CD4-positive, alpha-beta T cell (primary cell): ENCODE measurements around the gene AGBL4. TPM values are rescaled to one million over a fixed set of nuclear protein-coding genes. Genes with fewer than 3 reads are reported as not detected.

Source experiments
- ATAC-seq: fragments of 200-7000 bp; cut with Tn5 transposase; one replicate; pipeline ENCODE4 v1.10.0; 2022; ENCODE audit warnings: mild to moderate bottlenecking; ENCODE audit not compliant: poor library complexity
- CTCF ChIA-PET: fragments of 350-600 bp; sonication (Branson Sonifier 250); formaldehyde crosslinking; loops from one replicate; lab custom pipeline; 2021; ENCODE audit warnings: antibody characterized with exemption, inconsistent platforms; lab: Charles Lee
- POLR2A ChIA-PET: fragments of 350-600 bp; sonication (Branson Sonifier 250); formaldehyde crosslinking; loops from one replicate; lab custom pipeline; 2021; ENCODE audit warnings: antibody characterized with exemption, inconsistent platforms; lab: Charles Lee
- DNase-seq, 14 experiments: peaks; one replicate each; pipeline ENCODE4 v3.0.0-alpha.2; 2013 to 2020; ENCODE audit warnings: mixed read lengths in 2 of 14
- H3K27ac ChIP-seq, 2 donors: one replicate each; pipeline versions ENCODE4 v1.5.1 to v1.7.0; 2013; ENCODE audit warnings: low read length in 2 of 2, low read depth in 1 of 2, mild to moderate bottlenecking in 1 of 2
- H3K27me3 ChIP-seq, 2 experiments: 1 replicate in 1 of 2; 2 replicates in 1 of 2; pipeline versions ENCODE4 v1.6.1 to v1.7.0; 2013; ENCODE audit warnings: low read length in 2 of 2, control low read depth in 1 of 2, mild to moderate bottlenecking in 1 of 2, moderate library complexity in 1 of 2; ENCODE audit not compliant: insufficient read depth in 2 of 2, control insufficient read depth in 1 of 2
- H3K36me3 ChIP-seq: one replicate; pipeline ENCODE4 v1.6.1; 2013; ENCODE audit warnings: low read length, control low read depth; ENCODE audit not compliant: insufficient read depth
- H3K4me1 ChIP-seq: one replicate; pipeline ENCODE4 v1.6.1; 2013; ENCODE audit warnings: low read length, control low read depth; ENCODE audit not compliant: insufficient read depth
- H3K4me3 ChIP-seq: one replicate; pipeline ENCODE4 v1.5.1; 2013; ENCODE audit warnings: mild to moderate bottlenecking, low read length, moderate library complexity
- H3K9me3 ChIP-seq, 2 experiments: 1 replicate in 1 of 2; 2 replicates in 1 of 2; pipeline versions ENCODE4 v1.6.1 to v1.7.0; 2013; ENCODE audit warnings: low read length in 2 of 2, mild to moderate bottlenecking in 2 of 2, control low read depth in 1 of 2, moderate library complexity in 1 of 2; ENCODE audit not compliant: control insufficient read depth in 1 of 2, insufficient read depth in 1 of 2
- H3K27ac Mint-ChIP-seq: one replicate; pipeline ENCODE4 v1.8.0; 2020; ENCODE audit warnings: mixed read lengths
- H3K27me3 Mint-ChIP-seq: one replicate; pipeline ENCODE4 v1.8.0; 2021; ENCODE audit warnings: mixed read lengths
- H3K36me3 Mint-ChIP-seq: one replicate; pipeline ENCODE4 v1.8.0; 2021; ENCODE audit warnings: low read depth, mixed read lengths
- H3K4me1 Mint-ChIP-seq: one replicate; pipeline ENCODE4 v1.8.0; 2021; ENCODE audit warnings: low read depth, mixed read lengths
- H3K4me3 Mint-ChIP-seq: one replicate; pipeline ENCODE4 v1.8.0; 2020; ENCODE audit warnings: mild to moderate bottlenecking, mixed read lengths
- H3K9me3 Mint-ChIP-seq: one replicate; pipeline ENCODE4 v1.8.0; 2020; ENCODE audit warnings: mixed read lengths
- CTCF ChIP-seq: fragments of 200-600 bp; IDR thresholded peaks from one replicate; pipeline ENCODE4 v1.8.0; 2022; ENCODE audit warnings: antibody characterized with exemption, mild to moderate bottlenecking
- intact Hi-C, 2 experiments: fragments of 100-400 bp; cut with DNase I in 1 of 2; cut with micrococcal nuclease in 1 of 2; formaldehyde crosslinking; loops; one replicate each; pipeline versions ENCODE4 v1.15.1 to v1.9.0; 2023 to 2025; cut with DNase I, micrococcal nuclease
- total RNA-seq, 174 experiments: library from RNA in 2 of 174; stranded (reverse) in 2 of 174; gene quantifications; one replicate each; pipeline ENCODE4 v1.2.3 and lab custom pipeline; 2021 to 2026

AGBL4 gene
- total RNA-seq, 2 experiments from 2014 or later, result 0.11 TPM; not detected in 1

GRCh38 chr1:49060766-49061165, 963.0 kb downstream of the AGBL4 start:
- intact Hi-C loops, result no loop called here
- no peak for ATAC-seq
- H3K9me3 Mint-ChIP-seq, result peaks cover 2% of the 10 kb centered on the region

GRCh38 chr1:49059087-49059486, 964.7 kb downstream of the AGBL4 start:
- no peak overlapping the region for H3K4me3 ChIP-seq
- TF ChIP-seq CTCF, result no peak
- no peaks in the 10 kb centered on the region for H3K36me3 Mint-ChIP-seq
- peaks cover 2% of the 10 kb centered on the region for H3K9me3 Mint-ChIP-seq
- no peak overlapping the region for H3K27ac Mint-ChIP-seq
- H3K4me3 Mint-ChIP-seq, result no peak overlapping the region
- H3K4me1 ChIP-seq, result no peaks in the 10 kb centered on the region
- intact Hi-C loops, result no loop called here
- H3K4me1 Mint-ChIP-seq, result no peaks in the 10 kb centered on the region
- no peaks in the 10 kb centered on the region for H3K27me3 ChIP-seq
- POLR2A ChIA-PET, result no interaction called here
- H3K36me3 ChIP-seq, result no peaks in the 10 kb centered on the region
- no peak for ATAC-seq
- no peak overlapping the region for H3K27ac ChIP-seq
- CTCF ChIA-PET, result no interaction called here
- DNase-seq, result no peak
- peaks cover 4% of the 10 kb centered on the region for H3K27me3 Mint-ChIP-seq
- no peaks in the 10 kb centered on the region for H3K9me3 ChIP-seq

More at GRCh38 chr1:49060766-49061165, 963.0 kb downstream of the AGBL4 start:
- Mint-ChIP-seq H3K4me1 (no peaks in the 10 kb centered on the region), H3K27ac (no peak overlapping the region), H3K36me3 (no peaks in the 10 kb centered on the region), H3K4me3 (no peak overlapping the region), H3K27me3 (peaks cover 4% of the 10 kb centered on the region)
- Histone ChIP-seq H3K36me3 (no peaks in the 10 kb centered on the region), H3K27me3 (no peaks in the 10 kb centered on the region), H3K9me3 (no peaks in the 10 kb centered on the region), H3K4me1 (no peaks in the 10 kb centered on the region), H3K27ac (no peak overlapping the region), H3K4me3 (no peak overlapping the region)
- DNase-seq, result no peak
- ChIA-PET POLR2A (no interaction called here), CTCF (no interaction called here)
- TF ChIP-seq CTCF, result no peak

GRCh38 chr1:49052102-49052501, 971.7 kb downstream of the AGBL4 start:
- ATAC-seq (no peak), DNase-seq (no peak)
- Histone ChIP-seq H3K9me3 (no peaks in the 10 kb centered on the region), H3K4me3 (no peak overlapping the region), H3K27me3 (no peaks in the 10 kb centered on the region), H3K4me1 (no peaks in the 10 kb centered on the region), H3K27ac (no peak overlapping the region), H3K36me3 (no peaks in the 10 kb centered on the region)
- Mint-ChIP-seq H3K27ac (no peak overlapping the region), H3K4me3 (no peak overlapping the region), H3K36me3 (no peaks in the 10 kb centered on the region), H3K9me3 (no peaks in the 10 kb centered on the region), H3K4me1 (no peaks in the 10 kb centered on the region), H3K27me3 (no peaks in the 10 kb centered on the region)
- POLR2A ChIA-PET, result no interaction called here
- intact Hi-C loops, result no loop called here
- no peak for TF ChIP-seq CTCF
- CTCF ChIA-PET, result no interaction called here
